LoVo (cell line): ENCODE results near the gene MAN2B2.
"Not testable (repeated sequence)": the region's sequence is repeated elsewhere in the genome, so short reads cannot be mapped to it uniquely, and the experiment has no call there.

ENCODE experiments used
- DNase-seq: peaks from one replicate; pipeline ENCODE4 v3.0.0-alpha.2; 2016; ENCODE audit warnings: low spot score

The MAN2B2 gene

DNA sequence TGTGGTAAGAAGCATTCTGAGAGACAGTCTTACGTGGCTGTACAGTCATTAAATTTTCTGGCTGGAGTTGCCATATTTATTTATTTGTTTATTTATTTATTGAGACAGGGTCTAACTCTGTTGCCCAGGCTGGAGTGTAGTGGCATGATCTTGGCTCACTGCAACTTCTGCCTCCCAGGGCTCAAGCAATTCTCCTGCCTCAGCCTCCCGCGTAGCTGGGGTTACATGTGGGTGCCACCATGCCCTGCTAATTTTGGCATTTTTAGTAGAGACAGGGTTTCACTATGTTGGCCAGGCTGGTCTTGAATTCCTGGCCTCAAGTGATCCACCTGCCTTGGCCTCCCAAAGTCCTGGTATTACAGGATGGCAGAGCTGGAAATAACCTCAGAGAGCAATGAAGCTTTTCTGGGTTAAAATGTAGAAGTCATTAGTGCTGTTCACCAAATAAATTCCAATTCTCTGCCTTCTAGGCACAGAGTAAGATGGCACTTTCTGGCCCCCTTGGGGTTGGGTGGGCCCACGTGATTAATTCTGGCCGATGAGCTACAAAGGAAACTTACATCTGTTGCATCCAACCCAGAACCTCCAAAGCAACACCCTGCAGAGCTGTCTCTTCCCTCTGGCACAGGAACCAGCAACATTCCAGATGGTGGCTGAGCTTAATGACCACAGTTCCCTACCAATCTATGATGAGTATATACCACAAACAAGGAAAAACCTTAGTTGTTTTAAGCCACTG lies 70.0 kb downstream of the MAN2B2 start:
- no peak for DNase-seq

DNA sequence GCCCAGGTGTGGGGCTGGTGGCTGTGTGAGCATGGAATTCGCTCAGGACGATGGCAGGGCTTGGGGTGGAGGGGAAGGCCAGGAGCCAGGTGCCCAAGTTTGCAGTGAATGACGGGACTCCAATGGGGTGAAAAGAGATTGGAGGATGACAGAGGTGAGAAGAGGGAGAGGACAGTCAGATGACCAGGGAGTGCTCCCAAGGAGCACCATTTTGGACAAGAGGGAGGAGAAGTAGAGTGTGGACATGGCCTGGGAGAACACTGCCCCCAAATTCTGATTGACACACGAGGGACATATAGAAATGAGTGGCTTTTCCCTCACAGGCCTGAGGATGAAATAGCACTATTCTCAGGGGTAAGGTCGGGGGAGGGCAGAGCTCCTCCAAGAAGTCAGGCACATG lies 72.2 kb downstream of the MAN2B2 start:
- DNase-seq = no peak

DNA sequence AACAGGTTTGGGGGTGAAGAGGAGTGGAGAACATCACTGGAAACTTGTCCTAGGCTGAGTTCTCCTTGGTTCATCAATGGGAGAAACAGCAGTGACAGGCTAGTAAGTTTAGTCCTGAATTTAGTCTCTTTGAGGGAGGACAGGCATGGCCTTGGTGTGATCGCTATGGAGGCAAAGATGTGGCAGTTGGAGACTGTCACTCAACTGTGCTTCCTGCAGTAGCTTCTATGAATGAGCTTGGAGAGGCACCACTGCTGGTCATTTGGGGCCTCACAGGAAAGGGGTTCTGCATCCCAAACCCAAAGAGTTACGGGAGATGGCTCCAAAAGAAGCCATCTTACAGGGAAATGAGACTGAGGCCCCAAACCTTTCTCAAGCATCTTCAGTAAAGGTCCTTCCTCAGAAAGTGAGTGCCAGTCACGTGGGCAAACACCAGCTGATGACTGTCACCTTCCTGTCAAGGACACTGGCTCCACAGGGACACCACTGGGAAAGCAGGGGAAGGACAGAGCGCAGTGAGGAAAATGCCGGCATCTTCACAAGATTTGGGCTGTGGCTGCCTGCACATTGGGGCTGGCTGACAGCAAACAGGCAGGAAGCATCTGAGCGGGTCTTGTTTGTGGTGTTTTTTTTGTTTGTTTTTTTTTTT lies 72.7 kb downstream of the MAN2B2 start:
- no peak for DNase-seq

DNA sequence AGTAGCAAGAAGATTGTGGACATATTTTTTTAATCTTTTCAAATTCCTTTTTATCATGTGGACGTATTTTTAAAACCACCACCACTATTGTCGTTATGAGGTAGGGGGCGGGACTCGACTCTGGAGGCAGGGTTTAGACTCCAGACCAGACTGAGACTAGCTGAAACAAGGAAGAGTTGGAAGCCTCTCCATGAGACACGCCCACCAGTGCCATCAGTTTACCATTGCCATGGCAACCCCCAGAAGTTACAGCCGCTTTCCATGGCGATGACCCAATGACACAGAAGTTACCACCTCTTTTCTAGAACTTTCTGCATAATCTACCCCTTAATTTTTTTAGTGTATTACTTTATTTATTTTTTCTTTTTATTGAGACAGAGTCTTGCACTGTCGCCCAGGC lies 74.2 kb downstream of the MAN2B2 start:
- DNase-seq = no peak

DNA sequence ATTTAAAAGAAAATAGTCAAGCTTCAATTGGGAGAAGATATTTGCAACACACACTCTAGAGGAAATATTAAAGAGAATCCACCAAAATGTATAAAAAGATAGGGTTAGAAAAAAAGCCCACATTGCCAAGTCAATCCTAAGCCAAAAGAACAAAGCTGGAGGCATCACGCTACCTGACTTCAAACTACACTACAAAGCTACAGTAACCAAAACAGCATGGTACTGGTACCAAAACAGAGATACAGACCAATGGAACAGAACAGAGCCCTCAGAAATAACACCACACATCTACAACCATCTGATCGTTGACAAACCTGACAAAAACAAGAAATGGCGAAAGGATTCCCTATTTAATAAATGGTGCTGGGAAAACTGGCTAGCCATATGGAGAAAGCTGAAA lies 79.2 kb downstream of the MAN2B2 start:
- DNase-seq = not testable (repeated sequence)

DNA sequence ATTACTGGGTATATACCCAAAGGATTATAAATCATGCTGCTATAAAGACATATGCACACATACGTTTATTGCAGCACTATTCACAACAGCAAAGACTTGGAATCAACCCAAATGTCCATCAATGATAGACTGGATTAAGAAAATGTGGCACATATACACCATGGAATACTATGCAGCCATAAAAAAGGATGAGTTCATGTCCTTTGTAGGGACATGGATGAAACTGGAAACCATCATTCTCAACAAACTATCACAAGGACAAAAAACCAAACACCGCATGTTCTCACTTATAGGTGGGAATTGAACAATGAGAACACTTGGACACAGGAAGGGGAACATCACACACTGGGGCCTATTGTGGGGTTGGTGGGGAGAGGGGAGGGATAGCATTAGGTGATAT lies 80.3 kb downstream of the MAN2B2 start:
- not testable (repeated sequence) for DNase-seq

DNA sequence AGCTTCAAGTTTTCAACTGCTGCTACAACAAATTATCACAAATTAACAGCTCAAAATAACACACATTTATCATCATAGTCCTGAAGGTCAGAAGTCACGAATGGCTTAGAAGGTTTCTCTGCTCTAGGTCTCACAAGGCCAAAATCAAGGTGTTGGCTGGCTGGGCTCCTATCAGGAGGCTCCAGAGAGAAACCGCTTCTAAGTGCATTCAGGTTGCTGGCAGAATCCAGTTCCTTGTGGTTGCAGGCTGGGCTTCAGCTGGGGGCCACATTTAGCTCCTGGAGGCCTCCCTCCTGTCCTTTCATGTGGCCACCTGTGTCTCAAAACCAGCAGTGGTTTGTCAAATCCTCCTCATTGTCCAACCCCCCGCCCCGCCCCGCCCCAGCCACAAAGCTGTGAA lies 80.9 kb downstream of the MAN2B2 start:
- no peak for DNase-seq

DNA sequence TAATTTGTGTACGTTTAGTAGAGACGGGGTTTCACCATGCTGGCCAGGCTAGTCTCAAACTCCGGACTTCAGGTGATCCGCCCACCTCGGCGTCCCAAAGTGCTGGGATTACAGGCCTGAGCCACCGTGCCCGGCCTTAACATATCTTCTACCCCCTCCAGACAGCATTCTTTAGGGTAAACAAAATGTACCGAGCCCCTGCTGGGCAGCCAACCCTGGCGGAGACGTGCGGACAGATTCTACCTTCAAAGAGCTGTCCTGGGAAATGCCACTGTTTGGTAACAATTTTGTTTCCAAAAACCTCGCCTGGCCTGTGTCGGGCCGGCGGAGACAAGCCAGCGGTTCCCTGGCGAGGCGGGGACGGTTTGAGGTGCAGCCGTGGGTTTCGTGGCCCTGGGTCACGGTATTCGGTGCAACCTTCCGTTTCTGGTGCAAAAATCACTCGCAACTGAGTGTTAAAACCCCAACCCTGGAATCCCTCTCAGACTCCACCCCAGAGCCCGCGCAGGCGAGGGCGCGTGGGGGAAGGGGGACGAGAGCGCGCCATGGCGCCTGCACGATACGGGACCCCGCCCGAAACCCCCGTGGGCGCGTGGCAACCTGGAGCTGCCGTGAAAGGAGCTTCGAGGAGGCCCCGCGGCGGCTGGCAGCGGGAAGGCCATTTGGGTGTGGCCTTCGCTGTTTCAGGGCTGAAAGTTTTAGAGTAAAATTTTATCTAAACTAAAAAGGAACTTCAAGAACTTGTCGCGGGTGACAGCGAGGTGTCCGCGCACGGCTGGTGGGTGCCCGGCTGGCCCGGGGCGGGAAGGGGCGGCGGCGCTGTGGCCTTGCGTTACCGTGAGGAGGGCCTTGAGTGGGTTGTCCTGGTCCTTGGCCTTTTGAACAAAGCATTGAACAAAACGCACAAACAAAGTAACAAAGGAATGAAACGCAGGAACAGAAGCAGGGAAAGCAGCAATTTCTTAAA lies 82.5 kb downstream of the MAN2B2 start:
- no peak for DNase-seq

DNA sequence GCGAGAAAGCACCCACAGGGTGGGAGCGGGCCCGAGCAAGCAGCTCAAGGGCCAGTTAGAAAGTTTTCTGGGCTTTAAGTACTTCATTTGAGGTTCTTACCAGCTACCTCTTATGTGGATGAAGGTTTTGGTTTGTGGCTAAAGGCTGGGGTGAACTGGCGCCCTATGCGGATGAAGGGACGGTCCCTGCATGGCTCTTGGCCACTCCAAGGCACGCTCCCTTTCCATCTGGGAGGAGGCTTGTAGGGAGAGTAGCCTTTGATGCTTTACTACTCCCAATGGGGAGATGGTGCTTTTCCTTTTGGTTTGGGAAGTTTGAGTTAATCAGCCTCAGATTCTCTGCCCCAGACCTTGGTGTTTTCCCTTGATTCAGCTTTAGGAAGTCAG lies 83.2 kb downstream of the MAN2B2 start:
- DNase-seq = no peak

DNA sequence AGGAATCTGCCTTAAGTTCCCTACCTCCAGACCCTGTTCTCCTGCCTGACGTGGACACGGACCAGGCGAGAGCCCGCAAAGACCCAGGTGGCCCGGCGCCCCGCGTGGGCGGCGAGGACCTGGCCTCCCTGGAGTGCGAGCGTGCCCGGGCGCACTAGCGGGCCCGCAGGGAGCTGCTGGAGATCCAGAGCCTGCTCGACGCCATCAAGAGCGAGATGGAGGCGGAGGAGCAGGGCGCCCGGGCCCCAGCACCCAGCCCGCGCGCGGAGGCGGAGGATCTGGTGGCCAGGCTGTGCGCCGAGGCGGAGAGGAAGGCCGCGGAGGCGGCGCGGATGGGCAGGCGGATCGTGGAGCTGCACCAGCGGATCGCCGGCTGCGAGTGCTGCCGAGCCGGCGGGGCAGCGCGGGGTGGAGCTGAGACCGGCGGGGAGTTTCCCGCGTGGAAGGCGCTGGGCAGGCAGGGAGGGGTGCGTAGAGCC lies 83.6 kb downstream of the MAN2B2 start:
- DNase-seq = no peak

DNA sequence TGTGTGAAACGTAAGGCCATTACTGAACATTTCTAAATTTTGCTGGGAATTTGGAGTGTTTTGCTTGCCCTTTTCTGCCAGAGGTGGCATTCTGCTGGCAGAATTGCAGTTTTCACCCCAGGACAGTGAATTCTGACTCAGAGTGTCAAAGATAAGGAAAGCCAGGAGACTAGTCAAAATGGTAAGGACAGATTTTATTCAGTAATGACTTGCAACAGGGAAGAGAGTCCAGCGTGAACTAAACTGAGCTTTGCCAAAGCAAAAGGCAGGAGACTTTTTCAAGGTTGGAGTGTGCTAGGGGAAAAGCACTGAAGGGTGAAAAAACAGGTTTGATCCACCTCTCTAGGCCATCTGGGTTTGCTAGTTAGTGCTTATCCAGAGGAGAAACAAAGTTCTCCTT lies 84.9 kb downstream of the MAN2B2 start:
- no peak for DNase-seq

DNA sequence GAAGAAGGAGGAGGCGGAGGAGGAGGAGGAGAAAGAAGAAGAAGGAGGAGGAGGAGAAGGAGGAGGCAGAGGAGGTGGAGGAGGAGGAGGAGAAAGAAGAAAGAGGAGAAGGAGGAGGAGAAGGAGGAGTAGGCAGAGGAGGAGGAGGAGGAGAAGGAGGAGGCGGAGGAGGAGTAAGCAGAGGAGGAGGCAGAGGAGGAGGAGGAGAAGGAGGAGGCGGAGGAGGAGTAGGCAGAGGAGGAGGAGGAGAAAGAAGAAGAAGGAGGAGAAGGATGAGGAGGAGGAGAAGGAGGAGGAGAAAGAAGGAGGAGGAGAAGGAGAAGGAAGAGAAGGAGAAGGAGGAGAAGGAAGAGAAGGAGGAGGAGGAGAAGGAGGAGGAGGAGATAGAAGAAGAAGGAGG lies 85.4 kb downstream of the MAN2B2 start:
- DNase-seq = no peak

DNA sequence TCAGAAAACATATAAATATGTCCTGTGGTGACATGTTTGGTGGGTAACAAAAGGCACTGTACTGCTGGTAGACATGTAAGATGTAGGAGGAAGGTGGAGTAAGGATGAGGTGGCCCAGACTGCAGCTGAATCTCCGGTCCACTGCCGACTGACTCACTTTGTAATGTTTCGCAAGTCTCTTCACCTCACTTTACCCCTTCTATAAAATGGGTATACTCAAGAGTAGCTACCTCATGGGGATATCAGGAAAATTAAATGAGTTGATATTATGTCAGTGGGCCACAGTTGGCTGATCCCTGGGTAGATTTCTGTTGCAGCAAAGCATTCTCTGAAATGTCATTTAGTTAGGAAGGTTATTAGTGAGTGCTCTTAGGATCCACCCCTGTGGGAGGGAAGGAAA lies 87.6 kb downstream of the MAN2B2 start:
- DNase-seq = no peak

DNA sequence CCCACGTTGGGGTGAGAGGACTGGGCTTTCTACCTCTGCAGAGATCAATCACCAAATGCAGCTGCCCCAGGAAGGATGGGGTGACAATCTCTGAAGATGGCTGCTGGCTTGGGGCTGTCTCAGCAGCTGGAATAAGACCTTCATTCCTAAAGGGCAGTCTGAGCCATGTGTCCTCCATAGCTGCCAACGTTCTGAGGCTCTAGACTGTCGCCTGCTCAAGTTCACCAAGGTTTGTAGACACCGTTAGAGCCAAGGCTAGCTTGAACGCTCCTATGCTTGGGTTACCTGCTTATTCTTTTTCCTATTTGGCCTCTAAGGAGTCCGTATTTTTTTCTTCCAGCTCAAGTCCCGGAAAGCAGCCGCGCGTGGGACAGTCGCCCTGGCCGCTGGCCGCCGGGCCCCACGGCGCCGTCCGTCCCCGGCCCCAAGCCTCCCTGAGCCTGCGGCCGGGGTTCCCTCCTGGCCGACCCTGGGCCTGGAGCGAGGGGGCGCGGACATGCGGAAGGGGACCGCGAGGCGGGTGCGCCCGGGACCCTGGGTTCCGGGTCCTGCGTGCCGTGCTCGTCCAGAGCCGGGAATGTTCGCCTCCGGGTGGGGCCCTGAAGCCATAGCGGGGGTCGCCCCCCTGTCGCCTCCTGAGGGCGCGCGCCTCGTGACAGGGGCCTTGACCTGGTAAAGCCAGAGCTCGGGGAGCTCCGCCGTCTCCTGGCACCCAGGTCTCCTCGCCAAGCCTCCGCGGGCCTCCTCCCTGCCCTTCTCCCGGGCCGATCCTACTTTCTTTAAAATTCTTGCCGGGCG lies 88.8 kb downstream of the MAN2B2 start:
- DNase-seq = no peak

DNA sequence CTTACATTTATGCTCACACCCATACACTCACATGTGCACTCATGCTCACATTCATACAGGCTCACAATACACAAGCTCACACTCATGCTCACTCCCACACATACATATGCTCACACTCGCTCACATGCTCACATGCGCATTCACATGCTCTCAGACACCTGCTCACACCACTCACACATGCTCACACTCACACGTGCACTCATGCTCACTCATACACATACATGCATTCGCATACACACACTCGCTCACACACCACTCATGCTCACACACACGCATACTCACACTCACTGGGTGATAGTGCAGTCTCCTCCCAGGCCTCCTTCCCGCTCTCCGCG lies 90.3 kb downstream of the MAN2B2 start:
- no peak for DNase-seq

DNA sequence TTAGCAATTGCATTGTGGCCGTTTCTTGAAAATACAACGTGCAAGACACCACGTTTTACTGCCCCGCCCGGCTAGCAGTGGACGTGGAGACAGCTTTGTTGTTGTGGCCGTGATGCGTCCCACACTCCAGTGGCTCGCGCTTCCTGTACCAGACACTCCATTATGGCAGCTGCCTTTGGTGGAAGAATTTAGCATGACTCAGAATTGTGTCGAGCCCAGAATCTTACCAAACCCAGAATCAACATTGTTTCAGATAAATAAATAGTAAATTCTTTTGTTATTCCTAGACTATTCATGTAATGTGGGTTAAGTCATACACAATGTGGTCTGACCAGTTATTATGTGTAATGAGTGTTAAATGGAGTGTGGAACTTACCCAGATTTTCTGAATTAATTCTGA lies 93.4 kb downstream of the MAN2B2 start:
- no peak for DNase-seq

DNA sequence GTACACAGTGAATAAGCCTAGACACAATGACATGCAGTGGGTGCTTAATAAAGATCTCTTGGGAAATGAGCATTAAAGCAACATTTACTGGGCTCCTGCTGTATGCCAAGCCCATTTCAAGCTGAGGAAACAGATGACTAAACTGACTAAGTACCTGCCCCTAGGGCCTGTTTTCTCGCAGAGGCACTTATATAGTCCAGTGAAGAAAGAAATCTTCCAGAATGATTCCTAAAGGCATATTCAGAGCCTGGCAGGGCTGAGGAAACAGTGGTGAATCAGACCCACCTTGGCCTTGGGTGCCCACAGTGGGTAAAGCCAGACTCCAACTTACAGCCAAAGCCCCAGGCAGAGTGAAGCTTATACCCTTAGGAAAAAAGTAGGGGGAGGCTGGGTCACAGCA lies 96.7 kb downstream of the MAN2B2 start:
- DNase-seq = no peak

DNA sequence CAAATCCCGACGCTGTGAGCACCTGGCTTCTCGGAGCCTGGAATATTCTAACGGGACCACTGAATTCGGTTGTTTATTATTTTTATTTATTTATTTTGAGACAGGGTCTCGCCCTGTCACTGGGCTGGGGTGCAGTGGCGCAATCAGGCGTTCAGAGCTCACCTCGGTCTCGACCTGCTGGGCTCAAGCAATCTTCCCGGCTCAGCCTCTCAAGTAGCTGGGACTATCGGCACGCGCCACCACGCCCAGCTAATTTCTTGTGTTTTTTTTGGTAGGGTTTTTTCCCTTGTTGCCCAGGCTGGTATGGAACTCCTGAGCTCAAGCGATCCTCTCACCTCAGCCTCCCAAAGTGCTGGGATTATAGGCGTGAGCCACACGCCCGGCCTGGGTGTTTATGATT lies 97.1 kb downstream of the MAN2B2 start:
- DNase-seq = no peak

DNA sequence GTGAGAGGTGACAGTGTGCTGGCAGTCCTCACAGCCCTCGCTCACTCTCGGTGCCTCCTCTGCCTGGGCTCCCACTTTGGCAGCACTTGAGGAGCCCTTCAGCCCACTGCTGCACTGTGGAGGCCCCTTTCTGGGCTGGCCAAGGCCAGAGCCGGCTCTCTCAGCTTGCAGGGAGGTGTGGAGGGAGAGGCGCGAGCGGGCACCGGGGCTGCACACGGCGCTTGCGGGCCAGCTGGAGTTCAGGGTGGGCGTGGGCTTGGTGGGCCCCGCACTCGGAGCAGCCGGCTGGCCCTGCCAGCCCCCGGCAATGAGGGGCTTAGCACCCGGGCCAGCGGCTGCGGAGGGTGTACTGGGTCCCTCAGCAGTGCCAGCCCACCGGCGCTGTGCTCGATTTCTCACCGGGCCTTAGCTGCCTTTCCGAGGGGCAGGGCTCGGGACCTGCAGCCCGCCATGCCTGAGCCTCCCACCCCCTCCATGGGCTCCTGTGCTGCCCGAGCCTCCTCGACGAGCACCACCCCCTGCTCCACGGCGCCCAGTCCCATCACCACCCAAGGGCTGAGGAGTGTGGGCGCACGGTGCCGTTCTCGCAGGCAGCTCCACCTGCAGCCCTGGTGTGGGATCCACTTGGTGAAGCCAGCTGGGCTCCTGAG lies 97.7 kb downstream of the MAN2B2 start:
- not testable (repeated sequence) for DNase-seq
